H54 (cell line): ENCODE results near the gene PTGS1.

Source experiments
- DNase-seq: peaks from one replicate; pipeline ENCODE4 v3.0.0; 2011; ENCODE audit warnings: low spot score, mixed read lengths; ENCODE audit not compliant: insufficient read length
- FAIRE-seq: peaks from 3 replicates; lab custom pipeline; 2011; peaks lifted over from hg19 to GRCh38; lab: Jason Lieb, UNC
- POLR2A ChIP-seq: IDR thresholded peaks from 2 replicates; pipeline ENCODE4 v1.6.1; 2011; ENCODE audit warnings: low read depth, mild to moderate bottlenecking, low read length

The PTGS1 gene

DNA sequence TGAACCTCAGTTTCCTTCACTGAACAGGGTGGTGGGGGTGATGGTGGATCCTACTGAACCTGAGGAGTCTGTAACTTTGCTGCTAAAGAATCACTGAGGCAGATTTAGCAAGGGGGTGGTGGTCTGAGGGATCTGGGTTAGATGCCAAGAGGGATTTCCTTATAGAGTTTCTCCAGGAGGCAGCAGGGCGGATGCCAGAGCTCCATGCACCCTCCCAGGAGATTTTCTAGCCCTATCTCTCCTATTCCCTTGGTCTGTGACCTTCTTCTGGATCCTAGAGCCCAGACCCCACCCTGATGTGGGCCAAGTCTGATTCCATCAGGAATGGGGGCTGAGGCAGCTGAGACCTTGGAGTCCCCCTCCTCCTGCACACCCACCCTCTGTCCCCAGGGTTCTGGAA, 6.0 kb downstream of the PTGS1 start:
- no peak for DNase-seq
- no peak for FAIRE-seq
- no peak for TF ChIP-seq POLR2A

DNA sequence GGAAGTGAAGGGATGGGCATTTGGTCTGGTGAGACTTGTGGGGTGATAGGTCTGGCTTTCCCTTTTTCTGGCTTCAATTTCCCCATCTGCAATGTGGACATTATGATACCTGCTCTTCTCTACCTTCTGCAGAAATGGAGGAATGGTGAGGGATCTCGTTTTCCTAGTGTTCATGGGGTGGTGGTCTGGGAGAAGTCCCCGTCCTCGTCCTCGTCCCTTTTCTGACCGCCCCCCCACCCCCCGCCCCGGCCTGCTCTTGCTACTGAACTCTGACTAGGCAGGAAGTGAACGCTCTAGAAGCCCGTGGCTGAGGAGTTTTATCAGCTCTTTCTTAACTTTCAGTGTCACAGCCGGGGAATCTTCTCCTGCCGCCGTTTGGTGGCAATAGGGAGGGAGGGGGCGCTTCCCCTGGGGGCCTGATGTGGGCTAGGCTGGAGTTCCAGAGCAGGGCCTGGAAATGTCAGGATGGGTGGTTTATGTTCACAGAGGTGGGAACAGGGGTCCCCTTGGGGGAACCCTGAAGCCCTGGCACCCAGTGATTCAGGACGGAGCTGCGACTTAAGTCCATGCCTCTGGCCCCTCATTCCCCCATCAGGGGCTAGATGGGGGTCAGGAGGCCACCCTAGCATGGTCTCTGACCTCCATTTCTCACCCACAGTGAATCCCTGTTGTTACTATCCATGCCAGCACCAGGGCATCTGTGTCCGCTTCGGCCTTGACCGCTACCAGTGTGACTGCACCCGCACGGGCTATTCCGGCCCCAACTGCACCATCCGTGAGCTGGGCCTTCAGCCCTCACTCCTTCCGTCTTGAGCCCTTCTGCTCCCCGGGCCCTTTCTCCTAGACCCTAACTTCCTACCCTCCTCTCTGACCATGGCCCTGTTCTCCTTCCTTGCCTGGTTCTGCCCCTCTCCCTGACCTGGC, 6.7 kb downstream of the PTGS1 start:
- FAIRE-seq (no peak), DNase-seq (no peak)
- TF ChIP-seq POLR2A, result no peak

DNA sequence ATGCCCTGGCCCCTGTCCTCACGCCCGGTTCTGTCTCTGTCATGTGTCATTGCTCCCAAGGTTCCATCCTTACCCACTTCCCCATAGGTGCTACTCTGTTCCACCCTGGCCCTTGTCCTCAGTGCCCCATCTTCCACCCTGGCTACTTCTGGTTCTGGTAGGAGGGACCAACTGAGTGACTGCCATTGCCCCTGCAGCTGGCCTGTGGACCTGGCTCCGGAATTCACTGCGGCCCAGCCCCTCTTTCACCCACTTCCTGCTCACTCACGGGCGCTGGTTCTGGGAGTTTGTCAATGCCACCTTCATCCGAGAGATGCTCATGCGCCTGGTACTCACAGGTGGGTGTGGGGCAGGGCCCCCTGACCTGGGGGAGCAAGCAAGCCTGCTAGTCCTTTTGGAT, 7.4 kb downstream of the PTGS1 start:
- TF ChIP-seq POLR2A, result no peak
- FAIRE-seq (no peak), DNase-seq (no peak)

DNA sequence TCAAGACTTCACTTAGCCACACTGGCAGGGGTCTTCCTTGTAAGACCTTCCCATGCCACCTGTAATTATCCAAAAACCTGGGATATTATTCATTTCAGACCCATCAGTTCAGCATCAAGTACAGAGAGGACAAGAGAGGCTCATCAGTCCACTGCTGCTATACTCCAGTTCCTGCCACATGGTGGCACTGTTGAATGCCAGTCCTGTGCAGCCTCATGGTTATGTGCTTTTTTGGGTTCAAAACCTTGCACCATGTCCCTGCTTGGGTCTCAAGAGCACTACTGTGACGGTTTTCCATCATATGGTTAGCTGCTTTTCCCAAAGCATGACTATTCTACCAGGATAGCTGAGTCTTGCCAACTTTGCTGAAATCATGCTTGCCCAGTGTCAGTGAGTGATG, 8.5 kb downstream of the PTGS1 start:
- no peak for TF ChIP-seq POLR2A
- DNase-seq (no peak), FAIRE-seq (no peak)

DNA sequence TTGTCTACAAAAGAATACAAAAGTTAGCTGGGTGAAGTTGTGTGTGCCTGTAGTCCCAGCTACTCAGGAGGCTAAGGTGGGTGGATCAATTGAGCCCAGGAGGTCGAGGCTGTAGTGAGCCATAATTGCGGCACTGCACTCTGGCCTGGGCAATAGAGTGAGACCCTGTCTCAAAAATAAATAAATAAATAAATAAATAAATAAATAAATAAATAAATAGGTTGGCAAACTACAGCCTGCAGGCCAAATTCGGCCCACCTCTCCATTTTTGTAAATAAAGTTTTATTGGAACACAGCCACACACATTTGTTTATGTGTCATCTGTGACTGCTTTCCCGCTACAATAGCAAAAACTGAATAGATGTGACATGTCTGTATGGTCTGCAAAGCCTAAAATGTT, 9.5 kb downstream of the PTGS1 start:
- FAIRE-seq (no peak), DNase-seq (no peak)
- TF ChIP-seq POLR2A, result no peak

DNA sequence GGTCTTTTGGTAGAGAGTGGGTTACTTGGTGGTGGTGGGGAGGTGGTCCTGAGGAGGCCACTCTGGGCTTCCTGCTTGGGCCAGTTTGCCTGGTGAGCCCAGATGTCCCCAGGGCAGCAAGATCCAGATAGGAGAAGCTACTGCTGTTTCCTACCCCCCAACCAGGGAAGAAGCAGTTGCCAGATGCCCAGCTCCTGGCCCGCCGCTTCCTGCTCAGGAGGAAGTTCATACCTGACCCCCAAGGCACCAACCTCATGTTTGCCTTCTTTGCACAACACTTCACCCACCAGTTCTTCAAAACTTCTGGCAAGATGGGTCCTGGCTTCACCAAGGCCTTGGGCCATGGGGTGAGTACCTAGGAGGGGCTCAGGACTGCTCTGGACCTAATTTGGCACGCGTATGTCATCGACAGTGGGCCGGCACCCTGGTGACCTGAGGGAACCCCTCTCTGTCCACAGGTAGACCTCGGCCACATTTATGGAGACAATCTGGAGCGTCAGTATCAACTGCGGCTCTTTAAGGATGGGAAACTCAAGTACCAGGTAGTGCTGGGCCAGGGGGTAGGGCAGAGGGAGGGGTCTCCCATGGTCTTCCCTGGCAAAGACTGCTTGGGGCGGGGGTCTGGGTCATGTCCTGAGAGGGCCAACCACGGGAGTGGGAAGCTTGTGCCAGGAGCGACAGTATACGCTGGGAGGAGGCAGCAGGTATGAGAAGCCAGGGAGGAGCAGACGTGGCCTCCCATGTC, 10.6 kb downstream of the PTGS1 start:
- no peak for TF ChIP-seq POLR2A
- FAIRE-seq (no peak), DNase-seq (no peak)

DNA sequence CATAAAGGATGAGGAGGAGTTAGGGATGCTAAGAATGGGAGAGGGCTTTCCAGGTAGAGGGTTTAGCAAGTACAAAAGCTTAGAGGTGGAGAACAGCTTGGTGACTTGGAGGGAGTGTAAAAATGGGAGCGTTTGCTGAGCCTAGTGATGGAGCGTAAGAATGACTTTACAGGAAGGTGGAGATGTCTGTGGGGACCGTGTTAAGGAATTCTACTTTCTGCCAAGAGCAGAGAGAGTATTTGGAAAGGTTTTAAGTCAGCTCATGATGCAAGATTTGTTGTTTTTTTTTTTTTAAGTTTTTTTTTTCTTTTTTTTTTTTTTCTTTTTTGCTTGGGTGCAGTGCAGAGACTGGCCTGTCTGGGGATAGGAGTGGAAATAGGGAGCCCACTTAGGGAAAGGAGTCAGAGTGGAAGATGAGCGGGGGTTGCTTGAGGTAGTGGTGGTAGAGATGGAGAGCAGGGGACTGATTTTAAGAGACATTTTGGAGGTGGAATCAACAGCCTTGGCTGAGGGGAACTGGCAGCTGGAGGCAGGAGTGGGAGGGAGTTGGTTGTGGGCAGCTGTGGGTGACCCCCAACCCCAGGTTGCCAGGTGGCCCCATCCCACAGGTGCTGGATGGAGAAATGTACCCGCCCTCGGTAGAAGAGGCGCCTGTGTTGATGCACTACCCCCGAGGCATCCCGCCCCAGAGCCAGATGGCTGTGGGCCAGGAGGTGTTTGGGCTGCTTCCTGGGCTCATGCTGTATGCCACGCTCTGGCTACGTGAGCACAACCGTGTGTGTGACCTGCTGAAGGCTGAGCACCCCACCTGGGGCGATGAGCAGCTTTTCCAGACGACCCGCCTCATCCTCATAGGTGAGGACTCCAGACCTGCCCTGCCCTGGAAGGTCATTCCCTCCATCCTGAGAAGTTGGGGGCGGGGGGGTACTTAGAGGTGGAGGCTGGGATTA, 12.4 kb downstream of the PTGS1 start:
- FAIRE-seq (no peak), DNase-seq (no peak)
- no peak for TF ChIP-seq POLR2A

DNA sequence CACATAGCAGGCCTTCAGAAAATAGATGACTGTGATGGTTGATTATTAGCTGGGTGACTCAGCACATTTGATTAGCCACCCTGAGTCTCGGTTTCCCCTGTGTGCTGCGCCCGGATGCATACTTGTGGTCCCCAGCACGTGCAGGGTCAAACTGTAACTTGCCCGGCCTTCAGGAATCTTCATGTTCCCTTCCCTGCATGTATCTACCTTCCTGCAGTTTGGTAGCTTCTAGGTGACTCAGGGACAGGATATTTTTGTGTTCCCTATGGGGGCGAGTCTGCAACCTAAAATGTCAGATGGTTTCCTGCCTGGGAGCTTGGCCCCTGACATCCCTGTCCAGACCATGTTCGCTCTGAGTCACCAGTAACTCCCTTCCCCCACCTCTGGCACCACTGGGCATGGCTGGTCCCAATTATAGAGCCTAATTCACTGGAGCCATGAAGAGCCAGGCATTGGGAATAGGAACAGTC, 13.2 kb downstream of the PTGS1 start:
- no peak for TF ChIP-seq POLR2A
- no peak for DNase-seq
- FAIRE-seq, result no peak

DNA sequence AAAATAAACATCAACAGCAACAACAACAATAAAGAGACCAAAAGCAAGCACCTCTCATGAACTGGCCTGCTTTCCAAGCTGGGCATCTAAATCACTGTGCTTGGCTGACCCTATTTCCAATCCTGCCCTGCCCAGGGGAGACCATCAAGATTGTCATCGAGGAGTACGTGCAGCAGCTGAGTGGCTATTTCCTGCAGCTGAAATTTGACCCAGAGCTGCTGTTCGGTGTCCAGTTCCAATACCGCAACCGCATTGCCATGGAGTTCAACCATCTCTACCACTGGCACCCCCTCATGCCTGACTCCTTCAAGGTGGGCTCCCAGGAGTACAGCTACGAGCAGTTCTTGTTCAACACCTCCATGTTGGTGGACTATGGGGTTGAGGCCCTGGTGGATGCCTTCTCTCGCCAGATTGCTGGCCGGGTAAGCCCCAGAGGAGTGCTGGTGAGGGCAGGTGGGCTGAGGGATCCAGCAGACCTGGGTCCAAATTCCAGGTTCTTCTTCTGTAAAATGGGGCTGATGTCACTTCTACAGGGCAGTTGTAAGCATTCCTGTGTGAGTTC, 15.6 kb downstream of the PTGS1 start:
- FAIRE-seq (no peak), DNase-seq (no peak)
- no peak for TF ChIP-seq POLR2A

DNA sequence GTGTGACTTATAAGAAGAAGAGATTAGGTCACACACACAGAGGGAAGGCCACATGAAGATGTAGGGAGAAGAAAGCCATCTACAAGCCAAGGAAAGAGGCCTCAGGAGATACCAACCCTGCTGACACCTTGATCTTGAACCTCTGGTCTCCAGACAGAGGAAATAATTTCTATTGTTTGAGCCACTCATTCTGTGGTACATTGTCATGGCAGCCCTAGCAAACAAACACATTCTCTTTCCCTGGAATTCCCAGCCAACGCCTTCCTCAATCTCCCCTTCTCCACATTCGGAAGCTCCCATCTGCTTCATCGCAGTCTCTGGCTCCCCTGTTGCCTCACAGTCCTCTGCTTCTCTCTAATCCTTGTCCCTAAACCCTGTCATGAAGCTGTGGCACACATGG, 16.7 kb downstream of the PTGS1 start:
- FAIRE-seq, result no peak
- TF ChIP-seq POLR2A, result no peak
- DNase-seq, result no peak

DNA sequence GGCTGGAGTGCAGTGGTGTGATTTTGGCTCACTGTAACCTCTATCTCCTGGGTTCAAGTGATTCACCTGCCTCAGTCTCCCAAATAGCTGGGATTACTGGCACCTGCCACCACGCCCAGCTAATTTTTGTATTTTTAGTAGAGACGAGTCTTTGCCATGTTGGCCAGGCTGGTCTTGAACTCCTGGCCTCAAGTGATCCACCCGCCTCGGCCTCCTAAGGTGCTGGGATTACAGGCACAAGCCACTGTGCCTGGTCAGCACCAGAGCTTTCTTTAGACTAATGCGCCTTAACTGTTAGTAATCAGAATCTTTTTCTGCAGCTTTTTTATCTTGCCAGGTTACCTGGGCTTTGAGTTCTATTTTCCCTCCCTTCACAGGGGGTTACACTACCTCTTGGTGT, 18.4 kb downstream of the PTGS1 start:
- no peak for TF ChIP-seq POLR2A
- DNase-seq, result no peak
- FAIRE-seq, result no peak

DNA sequence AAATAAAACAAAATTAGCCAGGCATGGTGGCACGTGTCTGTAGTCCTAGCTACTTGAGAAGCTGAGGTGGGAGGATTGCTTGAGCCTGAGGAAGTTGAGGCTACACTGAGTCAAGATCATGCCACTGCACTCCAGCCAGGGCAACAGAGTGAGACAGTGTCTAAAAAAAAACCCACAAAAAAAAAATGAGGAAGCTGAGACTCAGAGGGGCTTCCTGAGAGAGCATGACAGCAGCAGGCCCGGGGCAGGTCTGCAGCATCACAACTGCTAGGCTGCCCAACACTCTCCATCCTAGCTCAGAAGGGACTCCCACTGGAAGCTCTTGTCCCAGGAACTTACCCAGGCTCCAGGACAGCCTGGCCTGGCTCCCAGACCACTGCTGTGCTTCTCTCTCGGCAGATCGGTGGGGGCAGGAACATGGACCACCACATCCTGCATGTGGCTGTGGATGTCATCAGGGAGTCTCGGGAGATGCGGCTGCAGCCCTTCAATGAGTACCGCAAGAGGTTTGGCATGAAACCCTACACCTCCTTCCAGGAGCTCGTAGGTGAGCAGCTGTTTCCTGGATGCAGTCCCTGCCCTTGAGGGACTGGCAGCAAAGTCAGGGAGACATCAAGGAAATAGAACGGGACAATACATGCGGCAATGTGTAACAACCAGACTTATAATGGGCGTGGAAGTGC, 19.1 kb downstream of the PTGS1 start:
- no peak for TF ChIP-seq POLR2A
- no peak for DNase-seq
- no peak for FAIRE-seq

DNA sequence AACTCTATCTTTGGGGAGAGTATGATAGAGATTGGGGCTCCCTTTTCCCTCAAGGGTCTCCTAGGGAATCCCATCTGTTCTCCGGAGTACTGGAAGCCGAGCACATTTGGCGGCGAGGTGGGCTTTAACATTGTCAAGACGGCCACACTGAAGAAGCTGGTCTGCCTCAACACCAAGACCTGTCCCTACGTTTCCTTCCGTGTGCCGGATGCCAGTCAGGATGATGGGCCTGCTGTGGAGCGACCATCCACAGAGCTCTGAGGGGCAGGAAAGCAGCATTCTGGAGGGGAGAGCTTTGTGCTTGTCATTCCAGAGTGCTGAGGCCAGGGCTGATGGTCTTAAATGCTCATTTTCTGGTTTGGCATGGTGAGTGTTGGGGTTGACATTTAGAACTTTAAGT, 21.5 kb downstream of the PTGS1 start:
- no peak for TF ChIP-seq POLR2A
- no peak for FAIRE-seq

More for the DNA sequence above, 21.5 kb downstream of the PTGS1 start:
- DNase-seq, result no peak
